RKO (cell line): Measurements from ENCODE around the gene SPRYD4.
"Not testable (repeated sequence)": the region's sequence is repeated elsewhere in the genome, so short reads cannot be mapped to it uniquely, and the experiment has no call there.

Experiments used
- DNase-seq: peaks from one replicate; pipeline ENCODE4 v3.0.0-alpha.2; 2016; ENCODE audit warnings: low spot score

SPRYD4 gene

DNA sequence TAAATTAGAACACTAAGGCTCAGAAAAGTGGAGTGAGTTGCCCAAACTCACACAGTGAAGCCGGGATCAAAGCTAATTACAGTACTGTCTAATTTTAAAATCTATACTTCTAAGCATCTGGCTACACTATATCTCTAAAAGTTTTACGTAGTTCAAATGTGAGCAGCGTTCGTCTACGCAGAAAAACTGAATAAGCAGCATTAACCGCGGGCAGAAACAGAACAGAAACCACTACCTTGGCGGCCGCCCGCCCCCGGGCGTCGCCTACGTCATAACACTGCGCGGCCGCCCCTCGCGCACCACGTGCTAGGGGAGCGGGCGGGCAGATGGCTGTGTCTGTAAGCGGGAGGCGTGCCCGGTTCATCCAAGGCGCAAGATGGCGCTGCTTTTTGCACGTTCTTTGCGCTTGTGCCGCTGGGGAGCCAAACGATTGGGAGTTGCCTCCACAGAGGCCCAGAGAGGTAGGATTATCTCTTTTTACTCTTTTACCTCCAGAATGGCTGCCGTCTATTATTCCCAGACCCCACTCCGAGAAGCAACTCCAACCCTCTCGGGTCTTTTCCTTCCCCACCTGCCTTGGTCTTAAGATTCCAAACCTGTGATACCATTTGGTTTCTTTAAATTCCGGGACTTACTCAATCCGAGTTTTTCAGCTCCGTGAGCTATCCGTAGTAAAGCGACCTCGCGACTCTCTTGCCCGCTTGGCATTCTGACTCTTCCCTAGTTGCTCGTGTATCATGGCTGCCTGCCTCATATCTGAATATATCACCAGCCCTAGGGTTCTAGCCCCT, at the start of gene SPRYD4:
TSS of gene SPRYD4 (plus strand) at position 363 of the 791 bp plus-strand sequence. CDS start at position 377, 14 bp downstream.
- peak; percentile 95 for DNase-seq

DNA sequence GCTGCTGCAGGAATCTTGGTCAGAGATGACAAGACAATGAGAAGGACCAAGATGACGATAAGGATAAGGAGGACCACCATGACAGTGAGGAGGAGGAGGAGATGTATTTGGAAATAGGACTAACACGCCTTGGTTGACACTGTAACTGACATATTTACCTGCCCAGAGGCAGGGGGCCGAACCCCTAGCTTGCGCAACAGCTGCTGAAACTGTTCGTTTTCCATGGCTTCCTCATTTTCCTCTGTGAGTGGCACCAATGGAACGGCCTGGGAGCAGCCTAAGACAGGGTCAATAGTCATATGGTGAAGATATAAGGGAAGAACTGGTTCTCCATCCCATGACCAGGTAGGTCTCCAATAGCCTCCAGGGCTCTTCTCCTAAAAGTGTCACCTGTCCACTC, 48.0 kb upstream of the SPRYD4 start:
- no peak for DNase-seq

DNA sequence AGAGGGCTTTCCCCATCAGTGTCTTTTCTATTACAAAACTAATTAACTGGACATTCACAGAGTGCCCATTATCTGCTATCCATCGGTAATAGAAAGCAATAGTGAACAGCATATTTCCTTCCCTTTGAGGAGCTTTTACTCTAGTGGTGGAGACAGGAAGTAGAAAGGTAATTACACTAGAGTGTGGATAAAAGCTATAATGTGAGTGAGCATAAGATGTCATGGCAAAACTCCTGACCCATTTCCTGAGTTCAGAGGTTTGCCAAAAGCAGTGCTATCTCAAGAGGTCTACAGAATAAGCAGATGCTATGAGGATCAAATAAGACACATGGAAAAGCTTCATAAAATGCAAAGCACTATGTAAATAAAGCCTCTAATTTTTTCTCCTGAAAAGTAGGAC, 43.2 kb upstream of the SPRYD4 start:
- DNase-seq = no peak

DNA sequence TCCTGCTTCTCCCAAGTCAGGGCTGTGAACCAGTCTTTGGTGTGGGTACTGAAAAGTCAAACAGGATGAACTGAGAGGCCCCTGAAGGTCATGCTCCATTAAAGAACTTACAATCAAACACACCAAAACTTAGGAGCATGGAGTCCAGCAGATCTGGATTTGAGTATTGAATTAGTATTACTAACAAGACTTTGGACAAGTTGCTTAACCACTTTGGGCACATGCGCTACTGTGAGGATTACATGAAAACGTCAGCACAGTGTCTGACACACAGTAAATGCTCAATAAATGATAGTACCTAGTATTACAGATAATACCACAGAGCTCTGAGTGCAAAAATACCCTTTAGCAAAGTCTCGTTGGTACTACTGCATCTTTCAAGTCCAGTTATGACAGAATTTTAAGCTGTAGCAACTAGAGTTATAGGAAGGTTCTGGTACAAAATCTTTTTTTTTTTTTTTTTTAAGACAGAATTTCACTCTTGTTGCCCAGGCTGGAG, 42.4 kb upstream of the SPRYD4 start:
- DNase-seq = no peak

DNA sequence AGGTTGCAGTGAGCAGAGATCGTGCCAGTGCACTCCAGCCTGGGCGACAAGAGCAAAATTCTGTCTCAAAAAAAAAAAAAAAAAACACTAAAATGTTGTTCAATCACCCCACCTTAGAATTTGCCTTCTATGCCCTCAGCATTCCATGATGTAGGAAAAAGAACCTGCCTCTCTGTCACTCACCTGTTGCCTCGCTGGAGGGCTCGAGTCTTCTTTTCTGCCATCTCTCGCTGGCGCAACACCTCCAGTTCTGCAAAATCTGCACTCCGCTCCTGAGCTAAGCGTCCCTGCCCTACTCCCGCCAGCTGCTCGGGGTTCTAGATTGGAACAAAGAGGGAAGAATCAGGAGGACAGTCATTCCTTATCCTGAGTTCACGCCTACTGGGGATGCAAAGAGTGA, 37.1 kb upstream of the SPRYD4 start:
- DNase-seq = no peak

DNA sequence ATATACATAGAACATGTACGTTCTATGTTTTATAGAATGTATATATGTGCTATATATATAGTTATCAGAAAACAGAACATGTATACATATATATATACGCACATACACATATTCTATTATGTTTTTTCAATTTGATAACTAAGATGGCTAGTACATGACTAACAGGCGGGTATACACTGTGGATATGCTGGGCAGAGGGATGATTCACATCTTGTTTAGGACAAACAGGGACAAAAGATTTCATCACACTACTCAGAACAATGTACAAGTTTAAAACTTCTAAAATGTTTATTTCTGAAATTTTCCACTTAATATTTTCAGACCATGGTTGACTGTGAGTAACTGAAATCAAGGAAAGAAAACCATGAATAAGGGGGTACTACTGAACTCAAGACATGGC, 36.5 kb upstream of the SPRYD4 start:
- no peak for DNase-seq

DNA sequence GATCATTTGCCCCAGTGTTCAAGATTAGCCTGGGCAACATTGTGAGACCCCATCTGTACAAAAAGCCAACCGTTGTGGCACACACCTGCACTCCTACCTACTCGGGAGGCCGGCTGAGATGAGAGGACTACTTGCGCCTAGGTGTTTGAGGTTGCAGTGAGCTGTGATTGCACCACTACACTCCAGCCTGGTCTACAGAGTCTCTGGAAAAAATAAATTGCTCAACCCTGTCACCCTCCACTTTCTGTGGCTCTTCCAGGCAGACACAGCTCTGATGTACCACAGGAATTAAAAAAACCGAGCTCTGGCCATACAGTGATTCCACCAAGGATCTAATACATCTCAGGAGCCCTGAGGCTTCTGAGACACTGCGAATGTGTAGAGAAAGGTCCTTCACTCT, 33.5 kb upstream of the SPRYD4 start:
- no peak for DNase-seq

DNA sequence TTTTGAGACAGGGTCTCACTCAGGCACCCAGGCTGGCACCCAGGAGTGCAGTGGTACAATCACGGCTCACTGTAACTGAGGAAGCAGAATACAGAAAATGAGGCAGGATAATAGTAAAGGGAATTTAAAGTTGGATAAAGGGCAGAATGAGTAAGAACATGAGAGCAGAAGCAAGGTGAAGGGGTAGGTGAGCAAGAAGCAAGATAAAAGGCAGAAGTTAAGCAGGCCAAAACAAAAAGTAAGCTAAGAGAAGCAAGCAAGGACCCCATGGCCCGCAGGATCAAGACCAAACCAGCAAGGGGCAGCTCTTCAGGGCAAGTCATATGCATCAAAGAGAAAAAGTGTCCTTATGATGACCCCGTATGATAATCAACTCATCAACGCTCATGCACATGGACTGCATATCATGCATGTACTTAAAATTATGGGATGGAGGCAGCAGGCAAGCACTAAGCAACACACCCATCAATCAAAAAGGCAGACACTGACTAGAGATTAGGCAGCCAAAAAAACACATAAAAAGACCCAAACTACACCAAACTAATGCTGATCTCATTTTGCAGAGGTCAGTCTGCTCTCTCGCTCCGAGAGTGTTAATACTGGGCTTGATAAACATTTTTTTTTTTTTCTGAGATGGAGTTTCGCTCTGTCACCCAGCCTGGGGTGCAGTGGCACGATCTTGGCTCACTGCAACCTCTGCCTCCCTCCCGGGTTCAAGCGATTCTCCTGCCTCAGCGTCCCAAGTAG, 30.8 kb upstream of the SPRYD4 start:
- DNase-seq = peak; percentile 35

DNA sequence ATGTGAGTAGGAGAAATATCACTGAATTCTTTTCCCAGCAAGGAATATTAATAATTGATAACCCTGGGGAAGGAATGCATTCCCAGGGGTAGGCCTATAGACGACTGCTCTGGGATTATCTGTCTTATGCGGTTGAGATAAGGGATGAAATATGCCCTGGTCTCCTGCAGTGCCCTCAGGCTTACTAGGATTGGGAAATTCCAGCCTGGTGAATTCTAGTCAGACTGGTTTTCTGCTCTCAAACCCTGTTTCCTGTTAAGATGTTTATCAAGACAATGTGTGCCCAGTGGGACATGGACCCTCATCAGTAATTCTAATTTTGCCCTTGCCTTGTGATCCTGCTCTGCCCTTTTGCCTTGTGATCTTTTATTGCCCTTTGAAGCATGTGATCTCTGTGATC, 25.2 kb upstream of the SPRYD4 start:
- not testable (repeated sequence) for DNase-seq

DNA sequence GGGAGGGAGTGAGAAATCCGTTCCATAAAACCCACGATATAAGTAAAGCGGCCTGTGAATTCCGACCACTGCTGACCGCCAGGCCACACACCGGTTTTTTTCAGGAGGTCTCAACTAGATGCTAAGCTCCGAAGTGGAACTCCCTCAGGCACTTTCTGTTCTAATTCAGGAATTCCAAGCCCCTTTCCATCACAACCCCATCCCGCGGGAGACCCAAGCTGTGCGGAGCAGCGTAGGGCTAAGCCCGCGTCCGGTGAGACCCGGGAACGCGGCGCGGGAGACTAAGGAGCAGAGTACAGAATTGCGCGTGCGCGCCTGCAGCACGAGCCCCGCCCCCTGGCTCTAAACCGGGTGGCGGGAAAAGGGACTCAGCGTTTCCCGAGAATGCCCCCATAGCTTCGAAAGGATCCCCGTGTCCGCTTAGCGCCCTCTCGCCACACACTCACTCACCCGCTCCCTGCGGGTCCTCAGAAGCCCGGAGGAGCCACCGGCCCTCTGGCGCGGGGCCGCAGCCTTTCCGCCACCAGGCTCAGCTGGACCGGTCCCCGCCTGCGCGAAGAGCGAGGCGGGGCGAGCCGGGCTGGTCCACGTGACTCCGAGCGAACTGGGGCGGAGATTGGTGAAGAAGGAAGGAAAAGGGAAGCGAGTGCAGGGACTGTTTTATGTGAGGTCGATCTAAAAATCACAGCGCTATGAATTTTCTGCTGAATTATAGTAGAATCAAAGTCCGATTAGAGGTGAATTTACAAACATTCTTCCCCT, 19.3 kb upstream of the SPRYD4 start, which contains the start of gene TIMELESS:
TSS of gene TIMELESS (minus strand) at position 567 of the 762 bp plus-strand sequence. CDS start 15,256 bp downstream, outside the sequence.
- peak; percentile 92 for DNase-seq

DNA sequence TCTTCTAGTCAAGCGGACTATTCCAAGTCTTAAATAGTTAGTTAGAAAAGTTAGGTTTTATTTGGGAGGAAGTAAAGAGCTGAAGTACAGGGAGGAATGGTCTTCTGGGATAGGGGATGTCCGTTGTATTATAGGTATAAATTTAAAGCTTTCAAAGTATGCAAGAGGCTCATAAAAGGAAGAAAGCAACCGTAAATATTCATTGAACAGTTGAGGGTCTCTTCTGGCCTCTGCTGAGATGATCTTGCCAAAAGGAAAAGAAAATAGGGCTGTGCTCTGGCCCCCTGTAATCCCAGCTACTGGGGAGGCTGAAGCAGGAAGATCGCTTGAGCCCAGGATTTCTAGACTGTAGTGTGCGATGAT, 18.8 kb upstream of the SPRYD4 start:
- no peak for DNase-seq

DNA sequence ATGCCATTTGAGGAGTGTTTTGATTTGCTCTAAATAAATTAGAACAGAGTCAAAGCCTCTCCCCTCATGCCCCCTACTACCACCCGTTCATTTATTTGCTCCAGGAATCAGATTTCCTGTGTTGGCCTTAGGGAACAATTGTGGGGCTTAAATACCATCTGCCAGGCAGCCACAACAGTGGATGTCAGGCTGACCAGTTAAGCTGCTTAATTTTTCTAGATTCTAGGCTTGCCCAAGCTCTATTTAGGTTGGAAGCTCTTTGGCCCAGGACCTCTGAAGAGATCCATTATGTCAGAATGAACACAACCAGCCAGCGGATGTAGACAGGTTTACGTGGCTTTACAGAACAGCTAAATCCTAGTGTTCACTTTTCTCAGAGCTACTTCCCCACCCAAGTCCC, 18.1 kb upstream of the SPRYD4 start:
- DNase-seq = no peak

DNA sequence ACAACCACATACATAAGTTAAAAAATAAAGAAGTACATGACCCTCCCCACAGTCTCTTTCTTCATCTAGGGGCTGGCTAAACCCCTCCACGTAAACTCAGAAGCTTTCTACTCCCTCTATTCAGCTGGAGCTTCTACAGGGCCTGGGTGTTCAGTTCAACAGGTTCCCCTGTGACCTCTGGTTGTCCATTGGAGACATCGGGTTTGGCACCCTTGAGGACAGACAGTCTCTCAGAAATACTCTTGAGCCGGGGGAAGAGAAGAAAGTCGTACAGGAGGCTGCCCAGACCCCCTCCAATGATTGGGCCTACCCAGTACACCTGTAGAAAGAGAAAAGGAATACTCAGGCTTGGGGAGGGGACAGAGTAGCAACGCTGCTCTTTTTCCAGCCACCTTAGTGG, 17.2 kb upstream of the SPRYD4 start:
- no peak for DNase-seq

DNA sequence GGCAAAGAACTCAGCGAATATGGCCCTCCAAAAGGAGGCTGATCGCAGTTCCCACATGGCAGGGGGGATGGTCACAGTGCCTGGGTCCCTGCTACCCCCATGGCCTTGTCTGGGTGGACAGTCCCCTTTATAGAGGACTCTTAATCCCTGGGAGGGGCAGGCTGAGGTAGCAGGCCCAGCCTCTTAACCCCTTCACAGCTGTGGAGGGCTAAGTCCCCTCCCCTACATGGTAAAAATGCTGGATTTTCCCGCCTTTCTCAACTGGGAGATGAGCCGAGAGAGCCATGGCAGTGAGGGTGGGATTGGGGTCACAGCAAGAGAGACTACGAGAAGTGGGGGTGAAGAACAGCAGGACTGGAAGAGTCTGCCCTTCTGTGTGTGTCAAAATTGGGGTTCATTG, 13.8 kb upstream of the SPRYD4 start, which contains the start of gene MIP:
TSS of gene MIP (minus strand) at position 101 of the 400 bp plus-strand sequence. CDS start at position 57, 44 bp downstream.
- DNase-seq = no peak

DNA sequence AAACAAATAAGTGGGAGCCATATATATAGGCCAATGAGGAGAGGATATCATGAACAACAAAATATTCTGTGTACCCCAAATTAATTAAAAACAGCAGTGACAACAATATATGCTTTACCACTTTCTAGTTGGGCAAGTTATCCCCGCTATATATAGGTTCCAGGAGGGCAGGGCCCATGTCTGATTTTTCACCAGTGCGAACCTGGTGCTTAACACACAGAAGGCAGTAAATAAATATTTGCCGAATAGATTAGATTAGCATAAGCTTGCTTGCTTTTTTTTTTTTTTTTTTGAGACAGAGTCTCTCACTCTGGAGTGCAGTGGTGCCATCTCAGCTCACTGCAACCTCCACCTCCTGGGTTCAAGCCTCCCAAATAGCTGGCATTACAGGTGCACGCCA, 10.6 kb upstream of the SPRYD4 start:
- no peak for DNase-seq

DNA sequence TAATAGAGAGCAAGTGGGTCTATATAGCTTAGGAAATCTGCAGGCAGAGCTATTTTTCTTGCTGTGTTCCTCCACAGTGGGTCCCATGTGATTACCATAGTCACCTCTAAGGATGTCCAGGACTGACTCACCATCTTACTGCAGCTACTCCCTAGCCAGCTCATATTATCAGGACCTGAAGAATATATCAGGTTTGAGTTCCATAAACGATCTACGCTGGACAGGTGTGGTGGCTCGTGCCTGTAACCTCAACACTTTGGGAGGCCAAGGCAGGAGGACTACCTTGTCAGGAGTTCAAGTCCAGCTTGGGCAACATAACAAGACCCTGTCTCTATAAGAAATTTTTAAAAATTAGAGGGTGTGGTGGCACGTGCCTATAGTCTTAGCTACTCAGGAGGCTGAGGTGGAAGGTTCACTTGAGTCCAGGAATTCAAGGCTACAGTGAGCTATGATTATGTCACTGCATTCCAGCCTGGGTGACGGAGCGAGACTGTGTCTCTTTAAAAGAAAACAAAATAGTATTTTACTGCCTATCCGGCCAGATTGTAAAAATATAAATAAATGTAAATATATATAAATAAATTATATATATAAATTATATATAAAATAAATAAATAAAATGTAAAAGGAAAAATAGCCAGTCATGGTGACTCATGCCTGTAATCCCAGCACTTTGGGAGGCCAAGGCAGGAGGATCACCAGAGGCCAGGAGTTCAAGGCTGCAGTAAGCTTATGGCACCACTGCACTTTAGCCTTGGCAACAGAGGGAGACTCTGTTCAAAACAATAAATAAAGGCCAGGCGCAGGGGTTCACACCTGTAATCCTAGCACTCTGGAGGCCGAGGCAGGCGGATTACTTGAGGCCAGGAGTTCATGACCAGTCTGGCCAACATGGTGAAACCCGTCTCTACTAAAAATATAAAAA, 6.9 kb upstream of the SPRYD4 start:
- DNase-seq = peak; percentile 75

DNA sequence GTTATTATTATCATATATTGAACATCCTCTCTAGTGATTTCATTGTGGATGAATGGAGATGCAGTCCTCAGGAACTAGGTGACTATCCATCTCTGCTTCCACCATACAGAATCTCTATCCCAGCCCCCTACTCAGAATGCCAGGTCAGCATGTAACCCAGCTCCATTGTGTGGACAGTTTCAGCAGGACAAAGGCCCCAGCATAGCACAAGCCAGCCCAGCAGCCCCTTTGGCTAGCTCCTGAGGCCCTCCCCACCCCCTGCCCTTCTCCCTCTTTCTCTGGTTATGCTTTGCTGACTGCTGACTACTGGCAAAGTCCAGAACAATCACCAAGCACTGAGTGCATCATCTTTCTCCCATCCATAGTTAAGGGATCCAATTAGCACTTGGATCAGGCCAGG, 5.8 kb upstream of the SPRYD4 start:
- DNase-seq = no peak

DNA sequence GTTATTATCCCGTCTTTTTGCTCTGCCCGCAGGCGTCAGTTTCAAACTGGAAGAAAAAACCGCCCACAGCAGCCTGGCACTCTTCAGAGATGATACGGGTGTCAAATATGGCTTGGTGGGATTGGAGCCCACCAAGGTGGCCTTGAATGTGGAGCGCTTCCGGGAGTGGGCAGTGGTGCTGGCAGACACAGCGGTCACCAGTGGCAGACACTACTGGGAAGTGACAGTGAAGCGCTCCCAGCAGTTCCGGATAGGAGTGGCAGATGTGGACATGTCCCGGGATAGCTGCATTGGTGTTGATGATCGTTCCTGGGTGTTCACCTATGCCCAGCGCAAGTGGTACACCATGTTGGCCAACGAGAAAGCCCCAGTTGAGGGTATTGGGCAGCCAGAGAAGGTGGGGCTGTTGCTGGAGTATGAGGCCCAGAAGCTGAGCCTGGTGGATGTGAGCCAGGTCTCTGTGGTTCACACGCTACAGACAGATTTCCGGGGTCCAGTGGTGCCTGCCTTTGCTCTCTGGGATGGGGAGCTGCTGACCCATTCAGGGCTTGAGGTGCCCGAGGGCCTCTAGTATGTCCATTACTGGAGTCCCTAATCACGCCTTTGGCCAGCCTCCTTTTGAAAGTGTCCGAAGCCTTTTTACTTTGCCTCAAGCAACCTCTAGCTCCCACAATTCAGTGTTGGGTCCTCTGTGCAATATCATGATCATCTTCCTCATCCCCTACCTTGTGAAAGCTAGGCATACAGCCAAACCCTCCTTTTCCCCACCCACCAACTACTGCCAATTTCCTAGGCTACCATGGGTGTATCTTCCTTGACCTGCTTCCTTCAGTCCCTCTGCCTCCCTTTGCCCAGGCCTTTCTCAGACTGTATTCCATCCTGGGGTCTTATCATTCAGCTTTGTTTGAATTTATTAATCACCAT, 891 bp downstream of the SPRYD4 start:
- DNase-seq = peak; percentile 62

DNA sequence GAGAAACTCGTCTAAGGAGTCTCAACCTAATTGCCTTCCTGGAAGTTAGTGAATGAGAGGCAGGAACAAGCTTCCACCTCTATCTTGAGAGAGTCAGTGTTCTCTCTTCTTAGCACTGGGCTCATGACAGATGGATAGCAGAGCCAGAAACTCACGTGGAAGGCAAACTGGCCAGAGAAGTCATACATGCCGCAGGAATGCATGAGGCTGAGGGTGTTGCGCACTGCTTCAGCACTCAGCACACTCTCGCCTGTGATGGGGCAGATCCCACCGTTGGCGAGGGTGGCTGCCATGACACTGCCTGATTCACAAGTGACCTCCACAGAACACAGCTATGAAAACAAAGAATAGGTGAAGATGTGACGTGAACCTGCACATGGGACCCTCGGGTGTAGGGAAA, 6.0 kb downstream of the SPRYD4 start:
- DNase-seq = no peak

DNA sequence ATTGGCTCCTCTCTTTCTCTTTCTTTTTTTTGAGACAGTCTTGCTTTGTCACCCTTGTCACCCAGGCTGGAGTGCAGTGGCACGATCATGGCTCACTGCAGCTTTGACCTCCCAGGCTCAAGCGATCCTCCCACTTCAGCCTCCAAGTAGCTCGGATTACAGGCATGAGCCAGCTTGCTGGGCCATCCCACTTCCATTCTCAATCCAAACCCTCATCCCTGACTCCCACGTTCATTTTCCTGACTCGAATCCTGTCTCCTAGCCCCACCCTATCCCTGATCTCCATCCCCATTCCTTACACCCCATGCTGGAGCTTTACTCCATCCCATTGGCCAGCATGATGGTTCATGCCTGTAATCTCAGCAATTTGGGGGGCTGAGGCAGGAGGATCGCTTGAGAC, 7.8 kb downstream of the SPRYD4 start:
- DNase-seq = no peak
